GM19372 (cell line): Measurements from ENCODE around the gene PER2.

Experiments used
- ATAC-seq: cut with Tn5 transposase; IDR thresholded peaks from one replicate; pipeline ENCODE4 v1.9.1; 2021; ENCODE audit warnings: mild to moderate bottlenecking, low read depth, moderate library complexity; ENCODE audit not compliant: unreplicated experiment

The PER2 gene

GRCh38 chr2:238202326-238203093 lies 85.9 kb downstream of the PER2 start:
- no peak for ATAC-seq
